HG02970 (cell line): Measurements from ENCODE around the gene USP24.
"Not testable (repeated sequence)": the region's sequence is repeated elsewhere in the genome, so short reads cannot be mapped to it uniquely, and the experiment has no call there.

Source experiments
- ATAC-seq: cut with Tn5 transposase; IDR thresholded peaks from one replicate; pipeline ENCODE4 v1.9.1; 2021; ENCODE audit warnings: mild to moderate bottlenecking, moderate library complexity, moderate number of reproducible peaks; ENCODE audit not compliant: unreplicated experiment, low FRiP score

The USP24 gene

DNA sequence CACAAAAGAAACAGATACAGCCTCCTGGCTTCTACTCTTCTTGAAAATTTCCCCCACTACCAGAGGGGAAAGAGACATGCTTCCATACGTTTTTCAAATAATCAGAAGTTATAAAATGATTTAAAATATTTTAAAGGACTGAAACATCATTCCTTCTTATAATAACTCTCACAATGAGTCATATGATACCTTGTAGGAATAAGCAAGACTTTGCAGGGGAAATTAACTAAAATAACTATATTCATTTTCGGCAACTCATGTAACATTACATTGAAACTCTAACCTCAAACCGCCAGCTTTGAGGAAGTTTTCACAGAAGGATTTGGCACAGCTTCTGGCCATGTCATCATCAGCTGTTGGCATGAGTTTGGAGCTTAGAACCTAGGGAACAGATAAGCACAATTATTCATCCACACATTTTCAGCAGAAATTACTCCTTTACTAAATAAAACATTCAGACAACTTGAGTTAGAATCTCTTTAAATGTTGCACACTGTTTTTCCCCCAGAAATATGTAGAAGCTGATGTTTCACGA, 85.9 kb downstream of the USP24 start:
- ATAC-seq = no peak

DNA sequence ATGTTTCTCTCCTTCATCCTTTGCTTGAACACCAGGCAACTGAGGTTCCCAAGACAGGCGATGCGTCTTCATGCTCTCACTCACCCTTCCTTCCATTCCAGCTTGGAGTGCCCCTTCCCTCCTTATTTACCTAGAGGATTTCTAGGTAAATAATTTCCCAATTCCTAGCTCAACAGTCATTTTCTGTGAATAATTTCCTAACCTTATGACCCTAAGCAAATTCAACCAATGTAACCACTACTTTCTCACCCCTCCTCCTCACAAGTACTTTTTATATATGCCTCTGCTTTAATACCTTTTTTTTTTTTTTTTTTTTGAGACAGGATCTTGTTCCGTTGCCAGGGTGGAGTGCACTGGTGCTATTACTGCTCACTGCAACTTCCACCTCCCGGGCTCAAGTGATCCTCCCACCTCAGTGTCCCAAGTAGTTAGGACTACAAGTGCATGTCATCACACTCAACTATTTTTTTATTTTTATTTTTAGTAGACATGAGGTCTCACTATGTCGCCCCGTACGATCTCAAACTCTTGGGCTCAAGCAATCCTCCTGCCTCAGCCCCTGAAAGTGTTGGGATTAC, 86.7 kb downstream of the USP24 start:
- ATAC-seq = no peak

DNA sequence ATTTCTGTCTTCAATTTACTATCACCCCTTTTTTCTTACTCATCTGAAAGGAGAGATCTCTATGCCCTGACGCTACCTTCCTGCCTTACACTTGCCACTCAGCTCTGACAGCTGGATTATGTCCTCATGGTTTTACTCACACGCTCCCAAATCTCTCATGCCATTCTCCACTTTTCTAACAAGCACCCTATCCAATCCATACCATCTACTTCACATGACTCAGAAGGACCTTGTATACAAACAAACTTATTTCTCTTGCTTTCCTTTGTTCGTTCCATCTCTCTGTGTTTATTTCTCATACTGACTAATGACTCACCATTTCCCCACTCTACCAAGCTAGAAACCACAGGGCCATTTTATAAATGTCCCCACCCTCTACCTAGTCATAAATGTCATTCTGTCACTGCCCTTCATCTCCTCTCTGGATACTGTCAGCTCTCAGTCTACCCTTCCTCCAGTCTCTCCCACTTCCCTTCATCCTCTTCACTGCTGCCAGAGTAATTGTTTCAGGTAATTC, 87.3 kb downstream of the USP24 start:
- ATAC-seq = no peak

DNA sequence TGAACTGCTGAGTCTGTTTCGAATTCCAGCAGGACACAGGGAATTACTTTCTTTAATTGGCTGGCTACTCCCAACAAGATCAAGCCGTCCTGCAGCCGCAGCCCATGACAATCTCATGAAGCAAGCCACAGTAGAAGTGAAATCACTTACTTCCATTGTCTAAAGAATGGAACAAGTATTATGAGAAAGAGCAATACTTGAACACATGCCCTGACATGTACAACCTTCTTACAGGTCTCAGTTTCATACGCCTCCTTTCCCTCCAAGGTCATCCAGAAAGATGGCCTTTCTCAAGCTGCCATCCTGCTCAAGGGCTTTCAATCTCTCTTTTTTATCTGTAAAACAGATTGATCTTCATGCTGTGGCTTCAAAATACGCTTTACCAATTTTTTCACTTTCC, 90.7 kb downstream of the USP24 start:
- ATAC-seq = no peak

DNA sequence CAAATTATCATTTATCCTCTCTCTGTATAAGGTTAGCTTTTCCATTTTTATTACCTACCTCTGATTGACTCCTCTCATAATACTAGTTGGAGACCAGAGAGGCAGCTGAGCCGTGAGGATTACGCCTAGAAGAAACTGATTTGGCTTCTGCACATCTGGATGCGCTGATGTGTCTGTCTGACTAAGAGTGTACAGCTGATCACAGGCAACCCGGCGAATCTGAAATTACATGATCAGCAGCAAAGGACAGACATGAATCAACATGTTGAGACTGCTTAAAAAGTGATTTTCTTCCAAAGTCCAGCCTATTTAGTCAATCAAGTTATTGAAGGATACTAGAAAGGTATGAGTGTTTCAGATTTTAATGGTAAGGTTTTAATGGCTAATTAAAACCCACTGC, 94.6 kb downstream of the USP24 start:
- ATAC-seq = no peak

DNA sequence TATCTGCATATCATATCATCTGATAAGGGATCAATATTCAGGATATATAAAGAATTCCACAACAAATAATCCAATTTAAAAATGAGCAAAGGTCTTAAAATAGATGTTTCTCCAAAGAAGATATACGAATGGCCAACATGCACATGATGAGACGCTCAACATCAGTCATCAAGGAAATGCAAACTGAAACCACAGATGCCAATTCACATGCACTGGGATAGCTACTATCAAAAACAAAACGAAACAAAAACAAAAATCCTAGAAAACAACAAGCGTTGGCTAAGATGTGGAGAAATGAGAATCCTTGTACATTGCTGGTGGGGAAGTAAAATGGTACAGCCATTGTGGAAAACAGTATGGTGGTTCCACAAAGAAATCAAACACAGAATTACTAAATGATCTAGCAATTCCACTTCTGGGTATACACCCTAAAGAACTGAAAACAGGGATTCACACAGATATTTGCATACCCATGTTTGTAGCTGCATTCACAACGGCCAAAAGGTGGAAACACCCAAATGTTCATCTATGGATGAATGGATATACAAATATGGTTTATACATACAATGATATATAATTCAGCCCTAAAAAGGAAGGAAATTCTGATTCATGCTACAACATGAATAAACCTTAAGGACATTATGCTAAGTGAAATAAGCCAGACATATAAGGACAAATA, 96.4 kb downstream of the USP24 start:
- ATAC-seq = no peak

DNA sequence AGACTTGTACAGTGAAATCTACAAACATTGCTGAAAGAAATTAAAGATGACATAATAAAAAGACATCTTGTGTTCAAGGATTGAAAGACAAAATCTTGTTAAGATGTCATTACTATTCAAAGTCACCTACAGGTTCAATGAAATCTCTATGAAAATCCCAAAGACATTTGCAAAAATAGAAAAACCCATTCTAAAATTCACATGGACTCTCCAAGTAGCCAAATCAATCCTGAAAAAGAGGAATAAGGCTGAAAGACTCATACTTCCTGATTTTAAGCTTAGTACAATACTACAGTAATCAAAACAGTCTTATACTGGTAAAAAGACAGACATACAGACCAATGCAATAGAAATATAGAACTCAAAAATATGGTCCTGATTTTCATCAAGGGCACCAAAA, 97.2 kb downstream of the USP24 start:
- no peak for ATAC-seq

DNA sequence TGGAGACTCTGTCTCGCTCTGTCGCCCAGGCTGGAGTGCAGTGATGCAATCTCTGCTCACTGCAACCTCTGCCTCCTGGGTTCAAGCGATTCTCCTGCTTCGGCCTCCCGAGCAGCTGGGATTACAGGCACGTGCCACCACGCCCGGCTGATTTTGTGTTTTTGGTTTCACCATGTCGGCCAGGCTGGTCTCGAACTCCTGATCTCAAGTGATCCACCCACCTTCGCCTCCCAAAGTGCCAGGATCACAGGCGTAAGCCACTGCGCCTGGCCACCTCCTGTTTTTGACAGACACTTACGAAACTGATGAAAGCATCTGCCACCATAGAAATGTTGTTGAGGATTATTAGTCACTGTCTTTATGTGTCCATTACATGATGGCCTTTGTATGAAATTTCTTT, 106.2 kb downstream of the USP24 start:
- ATAC-seq = not testable (repeated sequence)

DNA sequence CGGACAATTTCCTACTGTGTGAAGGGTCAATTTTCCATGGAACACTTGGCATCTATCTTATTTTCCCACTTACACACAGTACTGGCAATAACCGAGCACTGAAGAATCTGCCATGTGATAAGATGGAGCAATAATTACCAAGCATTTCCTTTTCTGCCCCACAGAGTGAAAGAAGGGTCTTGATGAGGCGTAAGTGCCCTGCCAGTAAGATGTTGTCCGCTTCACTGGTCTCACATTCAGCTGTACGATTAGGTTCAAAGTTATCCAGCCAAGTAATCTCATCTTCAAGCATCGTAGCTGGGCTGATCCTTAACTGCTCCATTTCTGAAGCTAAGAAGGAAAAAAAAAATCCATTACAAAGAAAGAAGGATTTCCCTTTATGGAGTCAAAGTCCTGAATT, 108.1 kb downstream of the USP24 start:
- ATAC-seq = no peak

DNA sequence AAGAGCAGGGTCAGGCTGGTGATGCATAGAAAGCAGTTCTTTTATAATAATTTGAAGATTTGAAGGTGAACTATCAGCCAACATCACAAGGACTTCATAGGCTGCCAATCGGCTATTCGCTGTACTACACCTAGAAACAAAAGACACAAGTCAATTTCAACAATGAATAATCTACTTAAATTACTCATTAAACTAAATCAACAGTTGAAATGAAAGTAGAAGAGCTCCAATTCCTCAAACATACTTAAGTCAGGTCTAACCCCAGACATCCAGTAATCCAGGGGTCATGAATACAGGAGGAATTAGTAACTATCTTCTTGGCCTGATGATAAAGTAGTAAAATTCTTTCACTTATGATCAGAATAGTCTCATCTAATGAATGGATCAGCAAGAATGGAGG, 111.3 kb downstream of the USP24 start:
- ATAC-seq = no peak

DNA sequence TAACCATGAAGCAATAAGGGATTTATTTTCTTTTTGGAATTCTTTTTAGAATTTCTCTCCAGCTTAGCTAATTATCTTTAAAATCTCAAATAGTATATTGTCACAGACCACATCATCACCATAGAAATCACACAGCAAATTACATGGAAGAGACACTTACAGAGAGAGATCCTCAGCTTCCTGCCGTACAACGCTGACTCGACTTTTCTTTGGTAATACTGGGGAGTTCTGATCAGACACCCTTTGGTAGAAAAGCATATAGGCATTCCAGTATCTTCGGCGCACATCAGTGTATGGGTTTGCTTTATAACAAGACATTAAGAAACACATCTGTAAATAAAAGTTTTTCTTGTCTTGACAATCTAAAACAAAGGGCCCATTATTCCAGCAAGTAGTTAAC, 120.1 kb downstream of the USP24 start:
- no peak for ATAC-seq

DNA sequence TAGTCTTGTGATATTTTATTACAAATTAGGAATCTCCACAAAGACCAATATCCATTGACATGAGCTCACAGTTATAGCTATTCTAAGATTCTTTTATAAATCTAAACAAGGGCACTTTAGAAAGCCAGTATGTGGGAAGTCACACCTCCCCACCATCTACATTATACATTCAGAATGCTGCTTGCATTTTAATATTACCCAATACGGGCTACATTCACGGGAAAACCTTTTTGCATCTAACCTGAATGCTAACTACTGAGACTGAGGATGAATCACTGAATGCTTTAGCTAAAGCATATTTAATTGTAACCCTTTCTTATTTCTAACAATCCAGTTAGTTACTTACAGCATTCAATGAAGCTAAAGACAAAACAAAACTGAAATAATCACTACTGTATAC, 122.7 kb downstream of the USP24 start:
- no peak for ATAC-seq

DNA sequence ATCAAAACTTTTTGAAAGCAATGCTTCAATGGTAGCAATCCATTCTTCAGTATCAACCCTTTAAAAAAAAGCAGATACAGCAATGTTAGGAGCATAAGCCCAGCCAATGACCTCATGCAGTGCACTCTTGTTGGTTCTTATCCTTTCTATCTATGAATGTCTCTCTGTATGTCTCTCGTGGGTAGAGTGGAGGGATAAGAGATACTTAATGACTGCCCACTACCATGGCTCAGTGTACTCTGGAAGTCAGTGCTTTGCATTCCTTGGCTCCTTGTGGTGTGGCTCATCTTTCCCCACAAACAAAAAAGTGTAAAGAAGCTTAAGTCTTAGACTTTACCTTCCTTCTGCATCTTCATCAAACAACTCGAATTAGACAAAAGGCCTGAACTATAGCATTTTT, 125.5 kb downstream of the USP24 start:
- ATAC-seq = no peak

DNA sequence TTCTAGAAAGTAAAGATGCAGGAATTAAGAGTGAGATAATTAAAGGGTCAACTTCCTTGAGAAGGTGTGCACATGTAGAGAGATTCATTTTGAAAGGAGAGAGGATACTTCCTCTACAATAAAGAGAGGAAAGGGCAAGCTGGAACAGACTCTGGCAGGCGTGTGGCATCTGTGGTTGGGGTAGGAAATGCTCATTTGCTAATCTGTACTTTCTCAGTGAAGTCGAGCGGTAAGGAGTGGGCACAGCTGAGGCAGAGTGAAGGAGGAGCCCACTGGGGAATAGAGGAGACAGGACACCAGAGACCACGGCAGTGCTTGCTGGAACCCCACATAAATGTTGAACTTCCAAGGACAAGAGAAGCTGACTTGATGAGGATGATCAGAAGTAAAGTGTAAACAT, 126.8 kb downstream of the USP24 start:
- no peak for ATAC-seq

DNA sequence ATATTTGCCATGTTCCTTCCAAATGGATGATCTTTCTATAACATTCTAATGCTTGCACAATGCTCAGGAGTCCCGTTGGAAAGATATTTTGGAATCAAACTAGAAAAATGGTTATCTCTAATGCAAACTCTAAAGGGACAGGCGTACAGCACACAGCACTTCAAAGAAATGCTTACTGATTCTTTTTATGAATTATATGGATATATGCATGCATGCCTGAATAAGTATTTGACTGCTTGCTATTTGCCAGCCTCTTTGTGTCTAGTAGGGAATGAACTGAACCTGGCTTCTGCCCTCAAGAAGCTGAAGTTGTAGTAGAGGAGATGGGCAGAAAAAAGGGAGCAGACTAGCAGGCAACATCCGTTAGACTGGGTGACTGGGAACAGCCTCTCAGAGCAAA, 127.7 kb downstream of the USP24 start:
- ATAC-seq = no peak

DNA sequence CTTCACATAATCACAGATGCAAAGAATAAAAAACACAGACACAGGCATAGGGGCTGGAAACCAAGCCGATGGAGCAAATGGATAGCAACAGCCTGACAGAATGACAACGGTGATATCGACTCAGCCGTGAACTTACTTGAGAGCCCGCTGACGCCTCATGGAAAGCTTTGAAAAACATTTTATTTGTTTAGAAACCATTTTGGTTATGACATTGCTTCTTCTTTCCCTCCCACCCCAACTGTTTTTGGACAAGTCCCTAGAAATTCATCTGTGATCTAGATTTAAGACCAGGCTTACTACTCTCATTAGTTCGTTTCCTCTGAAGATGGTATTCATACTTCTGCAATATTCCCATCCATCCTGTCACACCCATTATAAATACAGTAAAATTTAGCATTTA, 130.9 kb downstream of the USP24 start:
- no peak for ATAC-seq

DNA sequence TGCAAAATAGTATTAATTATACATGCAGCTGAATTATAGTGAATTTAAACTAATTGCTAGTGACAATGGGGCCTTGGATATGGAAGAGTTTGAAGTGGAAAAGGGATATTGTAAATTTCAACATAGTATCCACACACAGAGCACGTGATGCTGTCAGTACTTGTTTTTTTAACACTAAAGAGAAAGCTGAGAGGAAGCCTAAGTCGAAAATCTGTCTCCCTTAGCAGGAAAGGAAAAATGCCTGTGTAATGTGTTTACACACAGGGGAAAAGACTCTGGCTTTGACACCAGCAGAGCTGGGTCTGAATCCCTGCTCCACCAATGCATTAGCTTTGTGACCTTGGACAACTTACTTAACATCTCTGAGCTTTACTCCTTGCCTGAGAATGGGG, 133.3 kb downstream of the USP24 start:
- ATAC-seq = no peak

DNA sequence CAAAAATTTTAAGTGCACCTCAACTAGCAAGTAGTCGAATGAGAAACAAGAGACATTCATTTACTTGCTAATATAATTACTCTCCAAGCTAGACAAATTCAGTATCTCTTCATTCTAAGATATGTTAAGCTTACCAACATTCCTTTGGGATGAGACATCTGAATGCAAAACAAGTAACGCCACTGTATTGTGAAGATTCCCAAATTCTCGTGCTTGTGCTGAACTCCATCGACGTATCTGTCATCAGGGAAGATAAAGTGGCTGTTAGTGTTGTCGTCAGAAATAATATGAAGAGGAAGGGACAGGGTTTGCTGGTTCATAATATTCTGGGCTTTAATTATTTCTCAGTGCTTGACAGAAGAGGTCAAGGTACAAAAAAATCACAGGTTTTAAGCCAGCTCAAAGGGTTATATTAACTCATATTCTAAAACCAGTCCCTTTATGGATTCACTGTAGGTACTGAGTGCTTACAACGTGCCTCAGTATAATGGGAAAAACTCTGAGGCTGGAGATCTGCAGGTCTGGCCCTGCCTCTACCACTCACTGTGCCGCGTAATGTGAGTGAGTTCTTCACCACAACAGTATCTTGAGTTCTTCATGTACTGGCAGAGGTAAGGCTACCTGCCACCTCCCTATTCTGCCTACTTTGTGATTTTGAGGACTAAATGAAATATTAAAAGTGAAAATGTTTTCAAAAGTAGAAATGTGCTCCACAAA, 133.8 kb downstream of the USP24 start:
- no peak for ATAC-seq

DNA sequence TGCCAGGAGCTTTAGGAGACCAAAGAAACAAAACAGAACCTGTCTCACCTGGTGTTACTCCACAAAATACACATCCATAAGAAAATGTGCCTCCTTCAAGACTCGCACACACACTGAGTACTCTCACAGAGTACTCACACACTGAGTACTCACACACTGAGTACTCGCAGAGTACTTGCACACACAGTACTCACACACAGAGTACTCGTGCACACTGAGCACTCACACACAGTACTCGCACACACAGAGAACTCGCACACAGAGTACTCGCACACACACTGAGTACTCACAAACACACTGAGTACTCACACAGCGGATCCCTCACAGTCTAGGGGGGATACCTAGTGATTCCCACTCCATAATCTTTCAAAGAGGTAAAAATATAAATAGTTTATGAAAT, 135.5 kb downstream of the USP24 start:
- no peak for ATAC-seq

DNA sequence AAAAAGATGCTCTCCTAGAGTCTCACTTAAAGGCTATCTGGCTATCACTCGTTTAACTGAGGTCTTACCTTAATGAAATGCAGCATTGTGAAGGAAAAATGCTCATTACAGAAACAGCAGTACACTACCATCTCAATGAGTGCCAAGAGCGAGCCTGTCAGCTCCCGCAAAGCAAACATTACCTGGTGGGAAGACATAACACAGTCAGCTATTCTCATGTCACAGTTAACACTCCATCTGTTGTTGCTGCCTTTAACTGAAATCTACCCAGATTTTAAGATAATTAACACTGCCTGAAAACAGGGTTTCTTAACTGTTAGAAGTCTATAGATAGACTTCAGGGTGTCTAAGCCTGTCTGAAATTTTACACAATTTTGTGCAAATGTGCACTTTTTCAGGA, 136.7 kb downstream of the USP24 start:
- no peak for ATAC-seq

DNA sequence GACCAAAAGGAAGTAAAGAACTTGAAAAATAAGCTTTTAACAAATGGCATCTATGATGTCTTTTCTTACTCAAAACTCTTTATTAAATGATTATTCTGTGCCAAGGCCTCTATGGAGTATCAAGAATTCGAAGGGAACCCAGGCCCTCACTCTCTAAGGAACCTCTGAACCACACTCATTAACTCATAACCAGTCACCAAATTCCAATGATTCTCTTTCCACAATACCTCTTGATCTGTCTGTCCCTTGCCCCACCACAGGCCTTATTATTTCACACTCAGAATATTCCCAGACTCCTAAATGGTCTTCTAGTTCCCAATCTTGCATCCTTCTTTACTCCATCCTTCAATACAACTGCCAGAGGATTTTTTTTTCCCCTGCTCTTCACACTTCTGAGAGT, 138.8 kb downstream of the USP24 start:
- no peak for ATAC-seq

DNA sequence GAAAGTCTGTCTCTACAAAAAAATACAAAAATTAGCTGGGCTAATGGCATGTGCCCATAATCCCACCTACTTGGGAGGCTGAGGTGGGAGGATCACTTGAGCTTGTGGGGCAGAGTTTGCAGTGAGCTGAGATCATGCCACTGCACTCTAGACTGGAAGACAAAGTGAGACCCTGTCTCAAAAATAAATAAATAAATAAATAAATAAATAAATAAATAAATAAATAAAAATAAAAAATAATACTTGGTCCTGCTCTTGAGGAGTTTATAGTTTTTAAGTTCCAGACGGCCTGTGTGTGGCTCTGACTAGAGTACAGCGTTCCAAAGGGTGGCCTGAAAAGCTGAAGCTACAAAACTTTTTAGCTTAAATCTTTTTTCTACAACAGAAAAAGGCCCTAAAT, 140.7 kb downstream of the USP24 start:
- ATAC-seq = no peak
